Measurements from ENCODE around the gene FHIT.

The FHIT gene

DNA sequence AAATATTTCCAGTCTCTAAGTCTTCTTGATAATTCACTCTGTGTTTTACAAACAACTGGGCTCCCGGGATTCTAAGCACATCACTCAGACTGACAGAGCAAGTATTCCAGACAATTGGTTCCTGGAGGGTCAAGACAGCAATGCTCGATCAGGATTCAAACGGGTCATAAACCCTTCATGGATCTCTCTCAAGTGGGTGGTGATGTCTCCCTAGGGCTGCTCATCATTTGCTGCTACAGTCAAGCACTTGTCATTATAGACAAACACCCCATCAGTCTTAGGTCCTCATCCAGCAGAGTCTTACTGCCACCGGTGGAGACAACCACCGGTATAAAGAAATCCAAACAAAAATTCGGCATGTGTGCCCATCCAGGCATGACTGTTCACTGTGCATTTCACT is 921.1 kb downstream of the FHIT start:
- Mint-ChIP-seq H3K36me3 (ENCODE audit: low read depth) (no peaks in the 10 kb centered on the region), H3K9me3 (no peaks in the 10 kb centered on the region), H3K4me1 (ENCODE audit: low read depth) (peaks cover 6% of the 10 kb centered on the region), H3K4me3 (no peak overlapping the region), H3K27me3 (no peaks in the 10 kb centered on the region), H3K27ac (no peak overlapping the region)
- DNase-seq, result no peak

DNA sequence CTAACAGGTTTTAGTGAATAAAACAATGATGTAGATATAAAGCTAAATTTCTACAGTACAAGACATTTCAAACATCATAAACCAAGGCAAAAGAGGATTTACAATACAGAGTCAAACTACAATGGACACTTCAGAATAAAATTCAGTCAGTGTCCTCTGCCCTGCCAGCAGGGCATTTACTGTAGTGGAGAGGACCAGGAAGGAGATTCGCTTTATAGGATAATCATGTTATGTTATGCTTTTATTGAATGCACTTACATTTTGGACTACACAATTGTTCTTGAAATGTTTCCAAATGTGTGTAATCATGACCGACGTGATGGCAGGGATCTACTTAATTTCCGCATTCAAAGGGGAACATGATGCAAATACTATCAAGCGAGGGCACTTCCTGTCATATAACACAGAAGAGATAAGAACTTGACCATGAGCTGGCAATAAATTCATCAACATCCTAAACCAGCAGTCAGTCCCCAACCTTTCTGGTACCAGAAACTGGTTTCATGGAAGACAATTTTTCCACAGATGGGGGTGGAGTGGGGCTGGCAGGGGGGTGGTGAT is 925.6 kb downstream of the FHIT start:
- no peak overlapping the region for H3K27ac Mint-ChIP-seq
- no peaks in the 10 kb centered on the region for H3K27me3 Mint-ChIP-seq
- no peaks in the 10 kb centered on the region for H3K9me3 Mint-ChIP-seq
- H3K4me1 Mint-ChIP-seq (ENCODE audit: low read depth), result peaks cover 2% of the 10 kb centered on the region
- no peak for DNase-seq
- H3K36me3 Mint-ChIP-seq (ENCODE audit: low read depth), result no peaks in the 10 kb centered on the region
- H3K4me3 Mint-ChIP-seq, result no peak overlapping the region

DNA sequence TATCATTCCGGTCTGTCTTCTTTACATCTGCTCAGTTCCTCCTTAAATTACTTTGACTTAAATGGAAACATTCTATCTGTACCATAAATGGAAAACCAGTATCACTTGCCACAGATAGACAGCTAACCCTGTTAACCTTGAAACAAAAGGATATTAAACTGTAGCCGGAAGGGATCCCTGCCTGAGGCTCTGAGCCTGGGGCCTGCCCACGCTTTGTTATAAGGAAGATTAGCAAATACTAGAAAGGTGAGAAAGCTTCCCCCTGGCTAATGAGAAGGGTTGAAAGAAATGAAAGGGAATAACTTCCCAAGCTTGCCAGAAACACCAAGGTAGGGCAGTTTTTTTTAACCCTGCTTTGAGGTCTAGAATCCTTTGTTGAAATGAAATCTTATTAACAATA is 927.6 kb downstream of the FHIT start:
- no peak for DNase-seq
- no peaks in the 10 kb centered on the region for H3K27me3 Mint-ChIP-seq
- H3K27ac Mint-ChIP-seq, result no peak overlapping the region
- no peaks in the 10 kb centered on the region for H3K9me3 Mint-ChIP-seq
- peaks cover 2% of the 10 kb centered on the region for H3K4me1 Mint-ChIP-seq (ENCODE audit: low read depth)
- H3K4me3 Mint-ChIP-seq, result no peak overlapping the region
- H3K36me3 Mint-ChIP-seq (ENCODE audit: low read depth), result no peaks in the 10 kb centered on the region

DNA sequence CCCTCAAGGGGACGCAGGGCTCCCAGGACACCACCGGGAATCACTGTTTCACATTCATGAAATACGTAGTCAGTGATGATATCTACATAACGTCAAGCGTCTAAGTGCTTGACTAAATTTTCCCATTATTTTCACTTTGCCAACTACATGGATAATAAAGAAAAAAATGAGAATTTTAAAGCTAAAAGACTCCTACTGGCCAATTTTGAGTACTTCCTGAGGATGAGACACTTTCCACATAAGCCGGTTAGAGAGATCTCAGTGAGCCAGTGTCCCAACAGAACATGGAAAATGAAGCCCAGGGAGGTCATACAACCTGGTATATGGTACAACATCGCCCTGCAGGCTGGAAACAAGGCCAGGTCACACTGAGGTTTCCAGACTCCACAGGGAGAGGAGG is 928.1 kb downstream of the FHIT start:
- no peaks in the 10 kb centered on the region for H3K36me3 Mint-ChIP-seq (ENCODE audit: low read depth)
- no peak for DNase-seq
- H3K27me3 Mint-ChIP-seq, result no peaks in the 10 kb centered on the region
- no peak overlapping the region for H3K4me3 Mint-ChIP-seq
- H3K27ac Mint-ChIP-seq, result no peak overlapping the region
- H3K9me3 Mint-ChIP-seq, result no peaks in the 10 kb centered on the region
- peaks cover 2% of the 10 kb centered on the region for H3K4me1 Mint-ChIP-seq (ENCODE audit: low read depth)

DNA sequence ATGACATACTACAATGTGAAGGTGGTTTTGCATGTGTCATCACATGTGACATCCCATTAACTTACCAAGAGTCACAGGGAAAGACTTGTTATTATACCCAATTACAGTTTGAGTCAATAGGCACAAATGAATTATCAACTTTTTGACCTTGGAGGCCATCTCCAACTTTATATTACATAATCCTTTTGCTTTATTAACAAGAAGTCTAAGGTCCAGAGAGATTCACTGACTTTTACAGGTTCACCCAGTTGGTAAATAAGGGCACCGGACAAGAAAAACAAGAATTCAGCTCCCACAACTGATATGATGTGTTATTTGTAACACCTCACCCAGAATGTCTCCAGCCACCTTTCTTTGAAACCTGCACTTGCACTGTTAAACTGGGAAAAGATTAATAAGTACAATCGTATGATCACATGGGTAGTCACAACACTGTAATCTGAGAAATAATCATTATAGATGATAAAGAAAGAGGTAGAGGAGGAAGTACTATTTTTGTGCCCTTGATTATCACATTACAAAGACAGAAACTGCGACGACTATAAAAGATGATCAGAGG is 928.9 kb downstream of the FHIT start:
- no peaks in the 10 kb centered on the region for H3K36me3 Mint-ChIP-seq (ENCODE audit: low read depth)
- no peak overlapping the region for H3K4me3 Mint-ChIP-seq
- H3K27me3 Mint-ChIP-seq, result no peaks in the 10 kb centered on the region
- no peak overlapping the region for H3K27ac Mint-ChIP-seq
- H3K9me3 Mint-ChIP-seq, result no peaks in the 10 kb centered on the region
- H3K4me1 Mint-ChIP-seq (ENCODE audit: low read depth), result peaks cover 2% of the 10 kb centered on the region
- no peak for DNase-seq

DNA sequence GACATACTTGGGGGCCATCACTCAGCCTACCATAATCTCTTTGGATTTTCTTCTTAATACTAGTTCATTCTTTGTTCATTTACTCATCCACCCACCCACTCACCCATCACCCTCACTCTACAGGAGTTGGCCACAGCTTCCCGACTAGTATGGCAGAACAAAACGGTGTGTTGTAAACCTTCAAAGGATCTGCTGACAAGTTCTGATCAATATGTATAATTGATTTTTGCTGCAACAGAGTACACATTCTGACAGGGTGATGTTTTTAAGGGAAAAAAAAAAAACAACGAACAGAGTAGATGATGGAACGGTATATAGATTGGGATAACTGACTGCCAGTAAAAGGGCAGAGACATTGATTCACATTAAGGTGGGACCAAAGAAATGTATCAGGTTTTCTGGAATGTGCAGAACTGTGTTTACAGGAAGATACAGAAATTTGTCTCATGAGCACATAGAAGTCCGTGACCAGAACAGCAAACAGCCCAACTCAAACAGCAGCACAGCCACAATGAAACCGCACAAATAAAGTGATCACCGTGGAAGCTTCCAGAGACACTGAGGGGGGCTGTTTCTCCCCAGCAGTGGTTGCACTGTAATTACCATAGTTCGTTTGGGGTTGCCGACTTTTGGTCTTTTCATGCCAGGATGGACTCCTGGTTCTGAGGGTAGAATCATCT is 931.9 kb downstream of the FHIT start:
- H3K36me3 Mint-ChIP-seq (ENCODE audit: low read depth), result no peaks in the 10 kb centered on the region
- DNase-seq, result no peak
- H3K9me3 Mint-ChIP-seq, result no peaks in the 10 kb centered on the region
- peaks cover 2% of the 10 kb centered on the region for H3K4me1 Mint-ChIP-seq (ENCODE audit: low read depth)
- no peaks in the 10 kb centered on the region for H3K27me3 Mint-ChIP-seq
- H3K4me3 Mint-ChIP-seq, result no peak overlapping the region
- no peak overlapping the region for H3K27ac Mint-ChIP-seq

DNA sequence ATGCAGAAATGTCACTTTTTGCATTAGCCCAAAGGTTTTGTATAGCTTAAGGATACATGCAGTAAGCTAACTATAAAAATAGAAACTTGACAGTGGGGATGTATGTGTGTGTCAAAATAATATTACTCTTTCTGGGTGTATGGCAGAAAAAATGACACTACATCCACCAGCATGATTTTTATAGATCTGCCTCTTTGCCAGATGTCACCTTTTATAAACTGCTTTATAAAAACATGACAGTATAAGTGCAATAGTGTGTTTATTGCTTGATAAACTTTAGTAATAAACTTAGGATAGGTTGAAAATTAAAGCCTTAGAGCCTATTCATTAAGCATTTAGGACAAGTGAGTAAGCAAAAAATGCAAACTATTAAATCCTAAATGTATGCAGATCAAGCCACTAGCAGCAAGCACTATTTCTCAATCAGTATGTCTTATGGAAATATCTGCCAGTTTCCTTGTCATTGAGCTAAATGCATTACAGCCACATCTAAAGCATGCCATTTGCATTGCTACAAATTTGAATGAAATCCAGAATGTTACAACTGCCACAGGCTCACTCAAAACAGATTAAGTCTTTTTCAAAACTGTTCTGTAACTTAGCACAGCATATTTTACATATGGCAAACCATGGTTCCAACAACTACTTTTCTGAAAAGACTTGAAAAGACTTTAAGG is 935.0 kb downstream of the FHIT start:
- Mint-ChIP-seq H3K4me3 (no peak overlapping the region), H3K27me3 (no peaks in the 10 kb centered on the region), H3K27ac (no peak overlapping the region), H3K36me3 (ENCODE audit: low read depth) (no peaks in the 10 kb centered on the region), H3K4me1 (ENCODE audit: low read depth) (peaks cover 12% of the 10 kb centered on the region), H3K9me3 (no peaks in the 10 kb centered on the region)
- no peak for DNase-seq

DNA sequence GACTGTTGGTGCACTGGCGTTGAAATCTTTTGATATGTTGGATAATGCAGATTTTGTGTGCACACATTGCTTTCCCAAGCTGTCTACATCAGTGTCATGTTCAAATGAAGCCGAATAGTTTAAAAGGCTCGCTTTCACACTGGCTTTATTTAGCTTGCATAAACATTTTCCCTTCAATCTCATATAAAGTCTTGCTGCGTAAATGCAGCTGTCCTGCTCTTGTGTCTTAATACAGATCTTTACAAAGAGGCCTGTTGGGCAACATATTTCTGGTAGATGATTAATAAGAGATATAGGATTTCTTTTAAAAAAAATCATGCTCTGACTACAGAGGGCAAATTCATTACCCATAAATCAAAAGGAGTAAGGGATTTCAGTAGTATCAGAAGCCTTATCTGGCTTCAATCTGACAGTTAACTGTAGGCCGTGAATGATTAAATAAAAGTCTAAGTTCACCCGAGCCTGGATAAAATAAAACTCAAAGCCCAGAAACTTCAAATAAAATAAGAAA is 937.2 kb downstream of the FHIT start:
- no peaks in the 10 kb centered on the region for H3K27me3 Mint-ChIP-seq
- DNase-seq, result no peak
- no peaks in the 10 kb centered on the region for H3K9me3 Mint-ChIP-seq
- peaks cover 12% of the 10 kb centered on the region for H3K4me1 Mint-ChIP-seq (ENCODE audit: low read depth)
- no peak overlapping the region for H3K4me3 Mint-ChIP-seq
- no peaks in the 10 kb centered on the region for H3K36me3 Mint-ChIP-seq (ENCODE audit: low read depth)
- H3K27ac Mint-ChIP-seq, result no peak overlapping the region

DNA sequence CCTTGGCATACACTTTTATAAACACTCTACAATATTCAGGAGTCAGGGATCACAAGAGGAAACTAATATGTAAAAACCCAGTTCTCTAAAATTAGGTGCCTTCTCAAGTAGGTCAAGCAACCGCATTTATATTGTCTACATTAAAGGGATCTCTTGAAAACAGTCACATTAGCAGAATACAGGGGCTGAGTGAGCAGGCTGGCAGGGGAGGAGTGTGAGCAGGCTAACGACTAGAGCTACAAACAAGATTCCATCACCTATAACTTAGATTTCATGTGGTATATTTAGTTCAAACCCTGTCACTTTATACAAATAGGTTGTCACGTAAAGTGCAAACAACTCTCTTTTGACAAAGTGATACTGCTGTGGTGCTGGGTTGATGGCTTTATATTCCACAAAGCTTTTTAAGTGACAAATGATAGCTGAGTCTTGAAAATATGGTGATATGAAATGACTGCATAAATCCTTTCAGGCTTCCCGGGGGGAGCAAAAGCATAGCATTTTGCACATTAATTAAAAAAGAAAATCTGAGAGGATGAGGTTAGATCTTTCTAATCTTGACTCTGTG is 937.9 kb downstream of the FHIT start:
- DNase-seq, result no peak
- Mint-ChIP-seq H3K9me3 (no peaks in the 10 kb centered on the region), H3K4me1 (ENCODE audit: low read depth) (peaks cover 12% of the 10 kb centered on the region), H3K36me3 (ENCODE audit: low read depth) (no peaks in the 10 kb centered on the region), H3K27ac (no peak overlapping the region), H3K27me3 (no peaks in the 10 kb centered on the region), H3K4me3 (no peak overlapping the region)

DNA sequence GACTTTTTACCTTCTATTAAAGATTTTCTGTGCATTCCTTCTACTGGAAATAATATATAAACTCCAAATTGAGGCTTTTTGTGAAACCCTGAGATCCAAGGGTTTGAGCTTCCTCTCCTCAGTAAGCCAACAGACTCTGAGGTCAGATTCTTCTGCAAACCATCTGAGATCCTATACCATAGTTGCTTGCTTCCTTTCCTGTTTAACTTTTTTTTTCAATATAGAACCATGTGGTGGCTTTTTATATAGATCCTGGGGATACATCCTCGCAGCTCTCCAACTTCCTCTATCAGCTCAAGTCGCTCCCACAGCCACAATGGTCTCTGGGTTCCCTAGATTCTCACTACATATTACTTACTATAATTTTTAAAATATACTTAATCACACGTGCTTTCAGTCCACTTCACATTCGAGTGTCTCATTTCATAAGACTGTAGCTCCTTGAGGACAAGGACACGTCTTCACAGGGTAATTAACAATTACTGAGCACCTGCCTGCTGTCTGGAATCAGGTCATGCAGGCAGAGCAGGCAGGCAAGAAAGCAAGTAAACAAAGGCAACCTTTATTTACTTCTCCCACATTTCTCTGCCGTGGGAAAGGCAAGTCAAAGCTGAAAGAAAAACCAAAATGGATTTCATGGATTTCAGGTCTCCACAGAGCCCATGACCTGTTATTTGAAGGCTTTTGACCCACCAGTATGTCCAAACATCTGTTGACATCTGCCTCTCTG is 941.5 kb downstream of the FHIT start:
- Mint-ChIP-seq H3K4me1 (ENCODE audit: low read depth) (peaks cover 12% of the 10 kb centered on the region), H3K27me3 (no peaks in the 10 kb centered on the region), H3K4me3 (no peak overlapping the region), H3K9me3 (no peaks in the 10 kb centered on the region), H3K36me3 (ENCODE audit: low read depth) (no peaks in the 10 kb centered on the region), H3K27ac (no peak overlapping the region)
- no peak for DNase-seq

DNA sequence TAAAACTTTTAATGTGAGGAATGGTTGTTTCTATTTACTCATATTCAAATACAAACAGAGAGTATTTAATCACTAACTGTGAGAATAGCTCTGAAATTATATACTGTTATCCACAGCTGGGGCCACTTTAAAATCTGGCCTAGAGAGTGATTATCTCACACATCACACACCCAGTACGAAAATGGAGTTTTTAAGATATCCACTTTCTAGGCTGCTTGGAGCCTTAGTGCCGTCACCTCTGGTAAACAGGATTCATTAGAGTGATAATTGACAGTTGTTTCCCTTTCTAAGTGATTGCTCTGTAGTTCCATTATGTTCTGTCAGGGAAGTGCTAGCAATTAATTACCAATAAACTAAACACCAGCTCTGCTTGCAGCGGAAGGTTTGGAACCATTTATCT is 942.4 kb downstream of the FHIT start:
- Mint-ChIP-seq H3K9me3 (no peaks in the 10 kb centered on the region), H3K36me3 (ENCODE audit: low read depth) (no peaks in the 10 kb centered on the region), H3K27ac (no peak overlapping the region)

DNA sequence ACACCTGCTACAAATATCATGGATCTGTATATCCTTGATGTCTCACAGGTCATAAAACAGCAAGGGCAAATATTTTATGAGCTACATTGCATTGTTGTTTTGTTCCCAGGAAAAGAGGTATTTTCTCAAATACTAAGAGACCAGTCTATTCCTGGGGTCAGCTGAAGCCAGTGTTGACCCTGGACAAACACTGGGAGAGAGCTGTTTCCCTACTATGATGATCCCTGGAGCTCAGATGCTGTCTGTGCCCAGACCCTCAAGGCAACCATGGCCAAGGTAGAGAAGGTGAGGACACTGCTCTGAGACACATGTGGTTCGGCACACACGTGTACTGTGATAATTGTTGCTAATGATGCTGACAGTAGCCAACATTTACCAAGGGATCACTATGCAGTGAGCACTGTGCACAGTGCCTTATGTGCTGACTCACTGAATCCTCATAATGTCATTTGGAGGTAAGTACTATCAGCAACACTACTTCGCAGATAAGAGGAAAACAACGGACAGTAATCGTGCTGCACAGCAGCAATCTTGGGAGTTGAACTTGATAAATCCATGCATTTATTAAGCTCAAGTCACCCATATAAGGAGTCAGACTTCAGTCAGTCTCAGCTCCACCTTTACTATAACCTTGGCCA is 943.6 kb downstream of the FHIT start:
- Mint-ChIP-seq H3K36me3 (ENCODE audit: low read depth) (no peaks in the 10 kb centered on the region), H3K4me1 (ENCODE audit: low read depth) (peaks cover 4% of the 10 kb centered on the region), H3K27me3 (no peaks in the 10 kb centered on the region), H3K27ac (no peak overlapping the region), H3K9me3 (no peaks in the 10 kb centered on the region), H3K4me3 (no peak overlapping the region)
- no peak for DNase-seq

More for the DNA sequence above, 942.4 kb downstream of the FHIT start:
- H3K4me3 Mint-ChIP-seq, result no peak overlapping the region
- no peak for DNase-seq
- H3K4me1 Mint-ChIP-seq (ENCODE audit: low read depth), result peaks cover 4% of the 10 kb centered on the region
- H3K27me3 Mint-ChIP-seq, result no peaks in the 10 kb centered on the region

DNA sequence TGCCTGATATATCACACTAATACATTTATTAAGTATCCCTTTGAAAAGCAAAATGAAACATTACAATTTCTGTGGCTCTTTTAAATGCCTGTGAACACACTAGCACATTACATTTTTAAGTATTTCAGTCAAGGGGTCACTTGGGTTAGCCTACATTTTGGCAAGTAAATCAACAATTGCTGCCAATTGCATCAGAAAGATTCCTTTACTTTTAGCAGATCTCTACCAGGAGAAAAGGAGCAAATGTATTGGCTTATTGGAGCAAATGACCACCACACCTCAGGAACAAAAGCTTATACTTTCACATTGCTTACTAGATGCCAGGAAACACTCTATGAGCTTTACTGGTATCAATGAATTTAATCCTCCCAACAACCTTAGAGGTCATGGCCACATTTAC is 947.1 kb downstream of the FHIT start:
- H3K9me3 Mint-ChIP-seq, result no peaks in the 10 kb centered on the region
- no peak overlapping the region for H3K4me3 Mint-ChIP-seq
- no peaks in the 10 kb centered on the region for H3K27me3 Mint-ChIP-seq
- H3K27ac Mint-ChIP-seq, result no peak overlapping the region
- H3K36me3 Mint-ChIP-seq (ENCODE audit: low read depth), result no peaks in the 10 kb centered on the region
- peaks cover 5% of the 10 kb centered on the region for H3K4me1 Mint-ChIP-seq (ENCODE audit: low read depth)
- no peak for DNase-seq

DNA sequence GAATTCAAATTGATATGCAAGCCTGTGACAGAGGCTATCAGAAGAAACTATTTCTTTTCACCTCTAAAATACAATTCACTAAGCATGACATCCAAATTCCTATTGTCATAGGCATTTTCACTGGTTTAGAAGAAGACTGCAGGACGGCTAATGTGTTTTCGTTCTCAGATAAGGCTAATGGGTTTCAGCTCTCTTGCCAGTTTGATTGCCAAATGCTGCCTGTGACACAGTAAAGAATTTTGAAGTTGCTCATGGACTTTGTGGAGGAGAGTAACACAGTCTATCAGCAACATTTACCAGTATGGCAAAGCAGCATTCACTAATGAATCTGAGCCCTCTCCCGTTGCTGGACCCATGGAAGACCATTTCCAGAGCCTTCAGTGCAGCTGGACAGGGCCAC is 948.1 kb downstream of the FHIT start:
- Mint-ChIP-seq H3K27ac (no peak overlapping the region), H3K27me3 (no peaks in the 10 kb centered on the region), H3K4me3 (no peak overlapping the region), H3K36me3 (ENCODE audit: low read depth) (no peaks in the 10 kb centered on the region), H3K9me3 (peaks cover 3% of the 10 kb centered on the region), H3K4me1 (ENCODE audit: low read depth) (peaks cover 5% of the 10 kb centered on the region)
- no peak for DNase-seq

Measured in activated T-cell treated with anti-CD3 and anti-CD28 coated beads, Interleukin-2, amount 50 U/mL, for 24 hours (primary cell).